K562 (cell line): ENCODE data around the gene AIG1. TPM values are rescaled to one million over a fixed set of nuclear protein-coding genes. Genes with fewer than 3 reads are reported as not detected.

Experiments used
- ATAC-seq: fragments of 200-7000 bp; cut with Tn5 transposase; 3 replicates; pipeline ENCODE4 v1.9.1; 2020; ENCODE audit warnings: moderate library complexity
- BruUV-seq: library from RNA; stranded (reverse); fragments of 400-500 nt; replicated peaks from 2 replicates; lab custom pipeline; 2021; lab: Mats Ljungman, UMichigan
- CTCF ChIA-PET: fragments of 300-600 bp; formaldehyde crosslinking; extraction: SDS; loops from one replicate; lab custom pipeline; 2021; ENCODE audit warnings: low intra/inter-chr PET ratio; lab: Yijun Ruan, JAX
- POLR2A ChIA-PET: fragments of 300-600, 350-650 bp; sonication (Branson Sonifier 250); formaldehyde crosslinking; extraction: SDS; loops from one replicate; lab custom pipeline; 2021; ENCODE audit warnings: antibody characterized with exemption, inconsistent platforms; lab: Yijun Ruan, JAX
- DNase-seq, 4 experiments: peaks; one replicate each; pipeline versions ENCODE4 v3.0.0 to v3.0.0-alpha.2; 2011 to 2018; ENCODE audit warnings: low spot score in 3 of 4, mixed read lengths in 3 of 4; ENCODE audit errors: extremely low read depth in 1 of 4
- FAIRE-seq: peaks from 2 replicates; lab custom pipeline; 2011; peaks lifted over from hg19 to GRCh38; lab: Jason Lieb, UNC
- H2AFZ ChIP-seq: 2 replicates; pipeline ENCODE4 v1.6.0; 2011; ENCODE audit warnings: low read depth, low read length, control low read depth, inconsistent platforms
- H3K27ac ChIP-seq: fragments of 200-600 bp; 3 replicates; pipeline ENCODE4 v1.8.0; 2011; ENCODE audit warnings: low read depth, mild to moderate bottlenecking, control low read depth, inconsistent platforms, low read length, moderate library complexity, mixed read lengths; ENCODE audit errors: extremely low read depth
- H3K27me3 ChIP-seq, 2 experiments: fragments of 300-600 bp in 1 of 2; 2 replicates in 1 of 2; 3 replicates in 1 of 2; pipeline versions ENCODE4 v1.6.0 to v1.8.0; 2011; ENCODE audit warnings: inconsistent platforms in 2 of 2, low read length in 2 of 2, mild to moderate bottlenecking in 1 of 2, mixed read lengths in 1 of 2, moderate library complexity in 1 of 2; ENCODE audit not compliant: control insufficient read depth in 2 of 2, insufficient read depth in 2 of 2
- H3K36me3 ChIP-seq: fragments of 300-600 bp; 3 replicates; pipeline ENCODE4 v1.8.0; 2011; ENCODE audit warnings: mild to moderate bottlenecking, low read length, inconsistent platforms; ENCODE audit not compliant: control insufficient read depth, insufficient read depth
- H3K4me1 ChIP-seq, 2 experiments: fragments of 200-600 bp in 1 of 2; replicated peaks in 1 of 2; 2 replicates in 1 of 2; 3 replicates in 1 of 2; pipeline versions ENCODE4 v1.5.1 to v1.8.0; 2011; ENCODE audit warnings: inconsistent platforms in 2 of 2, low read length in 2 of 2, mild to moderate bottlenecking in 1 of 2, mixed read lengths in 1 of 2, moderate library complexity in 1 of 2; ENCODE audit not compliant: control insufficient read depth in 2 of 2, insufficient read depth in 2 of 2
- H3K4me2 ChIP-seq: 2 replicates; pipeline ENCODE4 v1.6.1; 2011; ENCODE audit warnings: low read length, control low read depth, inconsistent platforms, mixed read lengths; ENCODE audit not compliant: insufficient read depth
- H3K4me3 ChIP-seq: fragments of 200-600 bp; sonication (generic), shearing (Covaris generic); 2 replicates; pipeline ENCODE4 v1.5.1; 2016; ENCODE audit warnings: control low read depth, inconsistent platforms
- H3K79me2 ChIP-seq: fragments of 200-600 bp; 3 replicates; pipeline ENCODE4 v1.8.0; 2011; ENCODE audit warnings: low read length, inconsistent platforms; ENCODE audit not compliant: control insufficient read depth, insufficient read depth
- H3K9ac ChIP-seq, 2 experiments: 2 replicates each; pipeline versions ENCODE4 v1.6.0 to v1.6.1; 2011; ENCODE audit warnings: low read depth in 2 of 2, low read length in 2 of 2, control low read depth in 1 of 2, inconsistent platforms in 1 of 2, mild to moderate bottlenecking in 1 of 2, mixed read lengths in 1 of 2; ENCODE audit not compliant: insufficient read depth in 1 of 2
- H3K9me1 ChIP-seq: one replicate; pipeline ENCODE4 v1.6.0; 2011; ENCODE audit warnings: inconsistent platforms, mild to moderate bottlenecking, low read length, moderate library complexity; ENCODE audit not compliant: control insufficient read depth, insufficient read depth
- H3K9me3 ChIP-seq: replicated peaks from 2 replicates; pipeline ENCODE4 v1.5.1; 2011; ENCODE audit warnings: low read depth, low read length, inconsistent platforms; ENCODE audit not compliant: control insufficient read depth, insufficient read depth
- H4K20me1 ChIP-seq: replicated peaks from 2 replicates; pipeline ENCODE4 v1.6.1; 2011; ENCODE audit warnings: low read length, inconsistent platforms, mixed read lengths; ENCODE audit not compliant: control insufficient read depth, insufficient read depth
- JUNB ChIP-seq: fragments of 450-650 bp; formaldehyde crosslinking; conservative IDR thresholded peaks from 2 replicates; pipeline ENCODE4 v1.4.0; 2020; ENCODE audit warnings: mild to moderate bottlenecking
- RBM15 ChIP-seq: fragments of 200-400 bp; formaldehyde crosslinking; IDR thresholded peaks from 2 replicates; pipeline ENCODE4 v1.6.1; 2018; ENCODE audit warnings: mild to moderate bottlenecking, low read length, moderate library complexity; ENCODE audit not compliant: insufficient read depth
- SOX6 ChIP-seq: fragments of 450-650 bp; IDR thresholded peaks from 2 replicates; pipeline ENCODE4 v1.6.1; 2014; ENCODE audit warnings: mild to moderate bottlenecking
- SREBF2 ChIP-seq: sonication (generic); formaldehyde crosslinking; IDR thresholded peaks from 2 replicates; pipeline ENCODE4 v1.4.0; 2020; ENCODE audit warnings: mild to moderate bottlenecking, missing genetic modification reagents
- ZMIZ1 ChIP-seq, 2 experiments: fragments of 150-350 bp in 1 of 2; IDR thresholded peaks; 2 replicates each; pipeline ENCODE4 v1.6.1; 2012 to 2016; ENCODE audit warnings: low read depth in 2 of 2, low read length in 2 of 2, mild to moderate bottlenecking in 1 of 2, moderate library complexity in 1 of 2
- WGBS: fragments of 100-300 bp; shearing (Covaris generic); methylation state at CpG from one replicate; pipeline ENCODE4 v1.1.6; 2016; ENCODE audit warnings: low coverage, mixed read lengths; ENCODE audit not compliant: insufficient coverage; ENCODE audit errors: missing lambda C conversion rate; 5-methylcytosine and 5-hydroxymethylcytosine counted together
- in situ Hi-C: fragments of 300-500 bp; cut with MboI; formaldehyde crosslinking; loops from 4 replicates; pipeline ENCODE4 v1.15.0; 2018; ENCODE audit warnings: inconsistent platforms, mixed read lengths
- intact Hi-C: fragments of 100-400 bp; cut with micrococcal nuclease; formaldehyde crosslinking; loops from 2 replicates; pipeline ENCODE4 v1.14.2; 2022
- polyA plus RNA-seq, 8 experiments: library from polyadenylated mRNA; depleted of rRNA in 4 of 8; stranded (reverse) in 5 of 8; unstranded in 3 of 8; fragments of >200 nt; fragmentation: Nextera tagmentation in 2 of 8; fragmentation: Illumina TruSeq in 1 of 8; extraction: Ambion mirVana in 2 of 8; extraction: Trizol in 1 of 8; gene quantifications; 2 replicates each; pipeline versions ENCODE4 v1.2.1 to v1.2.3, GENCODE V29; 2011 to 2014; ENCODE audit warnings: inconsistent platforms in 1 of 8, missing spikeins in 1 of 8
- total RNA-seq, 7 experiments: library from RNA; depleted of rRNA in 6 of 7; stranded (reverse); fragments of >200 nt in 6 of 7; fragmentation: Illumina TruSeq in 2 of 7; extraction: Trizol in 2 of 7; gene quantifications; 2 replicates each; pipeline versions ENCODE4 v1.2.1 to v1.2.3, GENCODE V29; 2011 to 2021; ENCODE audit warnings: low replicate concordance in 1 of 7

AIG1 gene
- total and polyA plus RNA-seq, 9 of the 15 experiments (the other 6 are each of a cell fraction or from before 2014, with no cell fraction given), result 74.8 to 333 (median 127) TPM

GRCh38 chr6:143078468-143079324, 18.0 kb downstream of the AIG1 start:
- BruUV-seq, result no TSS peak
- no peaks in the 10 kb centered on the region for H3K9me1 ChIP-seq
- H3K27ac ChIP-seq, result no peak overlapping the region
- no peaks in the 10 kb centered on the region for H3K4me1 ChIP-seq
- ChIA-PET POLR2A (no interaction called here), CTCF (no interaction called here)
- intact Hi-C loops (no loop called here), in situ Hi-C loops (no loop called here)
- H3K36me3 ChIP-seq, result peaks cover 3% of the 10 kb centered on the region; the same call in 1 of the 3 replicates
- DNase-seq (no peak), ATAC-seq (no peak), FAIRE-seq (no peak)
- no peak overlapping the region for H3K9ac ChIP-seq
- H3K9me3 ChIP-seq, result no peaks in the 10 kb centered on the region
- H3K27me3 ChIP-seq, result no peaks in the 10 kb centered on the region
- peaks cover 22% of the 10 kb centered on the region; the same call in 2 of the 3 replicates for H3K79me2 ChIP-seq
- H3K4me3 ChIP-seq, result no peak overlapping the region
- 64% methylated on average over 6 of the region's 6 CpGs for WGBS
- no peak overlapping the region for H3K4me2 ChIP-seq
- TF ChIP-seq SOX6 (peak; percentile 15; the same call in 1 of the 2 replicates), JUNB (CRISPR knock-in tag) (no peak)
- H2AFZ ChIP-seq, result no peak overlapping the region
- no peaks in the 10 kb centered on the region for H4K20me1 ChIP-seq

- no TSS peak for BruUV-seq
- Histone ChIP-seq H3K9me3 (no peaks in the 10 kb centered on the region), H3K4me1 (no peaks in the 10 kb centered on the region), H3K9me1 (no peaks in the 10 kb centered on the region), H3K36me3 (peaks cover 3% of the 10 kb centered on the region; the same call in 1 of the 3 replicates), H4K20me1 (no peaks in the 10 kb centered on the region), H2AFZ (no peak overlapping the region), H3K4me2 (no peak overlapping the region), H3K27ac (no peak overlapping the region), H3K79me2 (peaks cover 16% of the 10 kb centered on the region; the same call in 2 of the 3 replicates), H3K4me3 (no peak overlapping the region), H3K9ac (no peak overlapping the region), H3K27me3 (no peaks in the 10 kb centered on the region)
- ATAC-seq (no peak), FAIRE-seq (no peak), DNase-seq (no peak)
- POLR2A ChIA-PET, result no interaction called here
- CTCF ChIA-PET, result no interaction called here
- TF ChIP-seq RBM15, result no peak
- TF ChIP-seq SREBF2 (CRISPR knock-in tag), result no peak
- no peak for TF ChIP-seq ZMIZ1 (IDR thresholded peaks at IDR 0.05; ENCODE audit: low read depth in 2 of 2, low read length in 2 of 2)
- intact Hi-C loops (no loop called here), in situ Hi-C loops (no loop called here)
These were observed 18.6 kb downstream of the AIG1 start for GRCh38 chr6:143079325-143079640.
